Measurements from ENCODE around the gene MCM9. TPM values are rescaled to one million over a fixed set of nuclear protein-coding genes. Genes with fewer than 3 reads are reported as not detected.

MCM9 gene
- 6.8 TPM for polyA plus RNA-seq (2013, experiment 1 of 2)
- polyA plus RNA-seq (2013, experiment 2 of 2) = 7.5 TPM

- 0% methylated on average over 44 to 63 of the region's 95 CpGs for WGBS, 2 experiments (ENCODE audit: insufficient coverage in 2 of 2)
- H3K27ac ChIP-seq (ENCODE audit: low read depth, low read length, severe bottlenecking) = peak within 1 kb of the TSS; percentile 87
- H3K9me3 ChIP-seq (ENCODE audit: control insufficient read depth, low read length) = no peaks in the 10 kb centered on the region
- H3K4me1 ChIP-seq (ENCODE audit: control insufficient read depth, insufficient read depth, low read length, poor library complexity, severe bottlenecking) = peaks cover 4% of the 10 kb centered on the region
- H3K36me3 ChIP-seq (ENCODE audit: control insufficient read depth, insufficient read depth, low read length) = peaks cover 8% of the 10 kb centered on the region
- peak within 1 kb of the TSS; percentile 95 for H3K4me3 ChIP-seq (ENCODE audit: extremely low read depth, insufficient read depth, low read length, poor library complexity, severe bottlenecking)
These were observed at the start of gene MCM9 for GRCh38 chr6:118934461-118935330. TSS of gene MCM9 (minus strand) at chr6:118935159. CDS start at chr6:118931723, 3,436 bp downstream.

- H3K27ac ChIP-seq (ENCODE audit: low read depth, low read length, severe bottlenecking) = no peak overlapping the region
- H3K4me1 ChIP-seq (ENCODE audit: control insufficient read depth, insufficient read depth, low read length, poor library complexity, severe bottlenecking) = no peaks in the 10 kb centered on the region
- no peaks in the 10 kb centered on the region for H3K9me3 ChIP-seq (ENCODE audit: control insufficient read depth, low read length)
- no peak overlapping the region for H3K4me3 ChIP-seq (ENCODE audit: extremely low read depth, insufficient read depth, low read length, poor library complexity, severe bottlenecking)
- 80 to 100% methylated on average over 1 of the region's 2 CpGs for WGBS, 2 experiments (ENCODE audit: insufficient coverage in 2 of 2)
- H3K36me3 ChIP-seq (ENCODE audit: control insufficient read depth, insufficient read depth, low read length) = no peaks in the 10 kb centered on the region
These were observed 49.4 kb upstream of the MCM9 start for GRCh38 chr6:118984342-118984741.

GRCh38 chr6:118982575-118982911 is 47.6 kb upstream of the MCM9 start:
- H3K4me1 ChIP-seq (ENCODE audit: control insufficient read depth, insufficient read depth, low read length, poor library complexity, severe bottlenecking) = no peaks in the 10 kb centered on the region
- no peaks in the 10 kb centered on the region for H3K9me3 ChIP-seq (ENCODE audit: control insufficient read depth, low read length)
- H3K36me3 ChIP-seq (ENCODE audit: control insufficient read depth, insufficient read depth, low read length) = no peaks in the 10 kb centered on the region
- H3K4me3 ChIP-seq (ENCODE audit: extremely low read depth, insufficient read depth, low read length, poor library complexity, severe bottlenecking) = no peak overlapping the region
- no CpG with 5 or more reads among the region's 3 CpGs for WGBS, 2 experiments (ENCODE audit: insufficient coverage in 2 of 2)
- H3K27ac ChIP-seq (ENCODE audit: low read depth, low read length, severe bottlenecking) = no peak overlapping the region

GRCh38 chr6:118981884-118982574 is 47.1 kb upstream of the MCM9 start:
- WGBS, 2 experiments (ENCODE audit: insufficient coverage in 2 of 2) = 90 to 92% methylated on average over 2 of the region's 6 CpGs
- Histone ChIP-seq H3K36me3 (ENCODE audit: control insufficient read depth, insufficient read depth, low read length) (no peaks in the 10 kb centered on the region), H3K9me3 (ENCODE audit: control insufficient read depth, low read length) (no peaks in the 10 kb centered on the region), H3K27ac (ENCODE audit: low read depth, low read length, severe bottlenecking) (no peak overlapping the region), H3K4me1 (ENCODE audit: control insufficient read depth, insufficient read depth, low read length, poor library complexity, severe bottlenecking) (no peaks in the 10 kb centered on the region), H3K4me3 (ENCODE audit: extremely low read depth, insufficient read depth, low read length, poor library complexity, severe bottlenecking) (no peak overlapping the region)

- no peak overlapping the region for H3K27ac ChIP-seq (ENCODE audit: low read depth, low read length, severe bottlenecking)
- WGBS, 2 experiments (ENCODE audit: insufficient coverage in 2 of 2) = 89% methylated on average over 3 of the region's 5 CpGs; no CpG with 5 or more reads in 1 of the 2 experiments
- no peaks in the 10 kb centered on the region for H3K4me1 ChIP-seq (ENCODE audit: control insufficient read depth, insufficient read depth, low read length, poor library complexity, severe bottlenecking)
- no peaks in the 10 kb centered on the region for H3K9me3 ChIP-seq (ENCODE audit: control insufficient read depth, low read length)
- H3K4me3 ChIP-seq (ENCODE audit: extremely low read depth, insufficient read depth, low read length, poor library complexity, severe bottlenecking) = no peak overlapping the region
- no peaks in the 10 kb centered on the region for H3K36me3 ChIP-seq (ENCODE audit: control insufficient read depth, insufficient read depth, low read length)
These were observed 45.1 kb upstream of the MCM9 start for GRCh38 chr6:118980063-118980462.

GRCh38 chr6:118974790-118975189 is 39.8 kb upstream of the MCM9 start:
- WGBS, 2 experiments (ENCODE audit: insufficient coverage in 2 of 2) = 100% methylated on average over 1 of the region's 1 CpG; no CpG with 5 or more reads in 1 of the 2 experiments
- no peaks in the 10 kb centered on the region for H3K9me3 ChIP-seq (ENCODE audit: control insufficient read depth, low read length)
- no peak overlapping the region for H3K4me3 ChIP-seq (ENCODE audit: extremely low read depth, insufficient read depth, low read length, poor library complexity, severe bottlenecking)
- H3K4me1 ChIP-seq (ENCODE audit: control insufficient read depth, insufficient read depth, low read length, poor library complexity, severe bottlenecking) = no peaks in the 10 kb centered on the region
- no peaks in the 10 kb centered on the region for H3K36me3 ChIP-seq (ENCODE audit: control insufficient read depth, insufficient read depth, low read length)
- H3K27ac ChIP-seq (ENCODE audit: low read depth, low read length, severe bottlenecking) = no peak overlapping the region

- Histone ChIP-seq H3K4me3 (ENCODE audit: extremely low read depth, insufficient read depth, low read length, poor library complexity, severe bottlenecking) (no peak overlapping the region), H3K9me3 (ENCODE audit: control insufficient read depth, low read length) (no peaks in the 10 kb centered on the region), H3K4me1 (ENCODE audit: control insufficient read depth, insufficient read depth, low read length, poor library complexity, severe bottlenecking) (no peaks in the 10 kb centered on the region), H3K27ac (ENCODE audit: low read depth, low read length, severe bottlenecking) (no peak overlapping the region), H3K36me3 (ENCODE audit: control insufficient read depth, insufficient read depth, low read length) (no peaks in the 10 kb centered on the region)
- 89 to 100% methylated on average over 1 of the region's 1 CpG for WGBS, 2 experiments (ENCODE audit: insufficient coverage in 2 of 2)
These were observed 36.7 kb upstream of the MCM9 start for GRCh38 chr6:118971682-118972081.

- no peaks in the 10 kb centered on the region for H3K4me1 ChIP-seq (ENCODE audit: control insufficient read depth, insufficient read depth, low read length, poor library complexity, severe bottlenecking)
- H3K4me3 ChIP-seq (ENCODE audit: extremely low read depth, insufficient read depth, low read length, poor library complexity, severe bottlenecking) = no peak overlapping the region
- no peaks in the 10 kb centered on the region for H3K36me3 ChIP-seq (ENCODE audit: control insufficient read depth, insufficient read depth, low read length)
- WGBS, 2 experiments (ENCODE audit: insufficient coverage in 2 of 2) = 100% methylated on average over 1 of the region's 3 CpGs; no CpG with 5 or more reads in 1 of the 2 experiments
- no peak overlapping the region for H3K27ac ChIP-seq (ENCODE audit: low read depth, low read length, severe bottlenecking)
- H3K9me3 ChIP-seq (ENCODE audit: control insufficient read depth, low read length) = no peaks in the 10 kb centered on the region
These were observed 35.9 kb upstream of the MCM9 start for GRCh38 chr6:118970866-118971265.

- WGBS, 2 experiments (ENCODE audit: insufficient coverage in 2 of 2) = no CpG with 5 or more reads among the region's 2 CpGs
- H3K9me3 ChIP-seq (ENCODE audit: control insufficient read depth, low read length) = no peaks in the 10 kb centered on the region
- no peak overlapping the region for H3K27ac ChIP-seq (ENCODE audit: low read depth, low read length, severe bottlenecking)
- no peaks in the 10 kb centered on the region for H3K4me1 ChIP-seq (ENCODE audit: control insufficient read depth, insufficient read depth, low read length, poor library complexity, severe bottlenecking)
- H3K36me3 ChIP-seq (ENCODE audit: control insufficient read depth, insufficient read depth, low read length) = no peaks in the 10 kb centered on the region
- no peak overlapping the region for H3K4me3 ChIP-seq (ENCODE audit: extremely low read depth, insufficient read depth, low read length, poor library complexity, severe bottlenecking)
These were observed 33.5 kb upstream of the MCM9 start for GRCh38 chr6:118968416-118968815.

GRCh38 chr6:118967239-118967638 is 32.3 kb upstream of the MCM9 start:
- H3K36me3 ChIP-seq (ENCODE audit: control insufficient read depth, insufficient read depth, low read length) = no peaks in the 10 kb centered on the region
- no peaks in the 10 kb centered on the region for H3K9me3 ChIP-seq (ENCODE audit: control insufficient read depth, low read length)
- no peak overlapping the region for H3K27ac ChIP-seq (ENCODE audit: low read depth, low read length, severe bottlenecking)
- WGBS, 2 experiments (ENCODE audit: insufficient coverage in 2 of 2) = 88 to 100% methylated on average over 1 of the region's 2 CpGs
- H3K4me1 ChIP-seq (ENCODE audit: control insufficient read depth, insufficient read depth, low read length, poor library complexity, severe bottlenecking) = peaks cover under 1% of the 10 kb centered on the region
- H3K4me3 ChIP-seq (ENCODE audit: extremely low read depth, insufficient read depth, low read length, poor library complexity, severe bottlenecking) = no peak overlapping the region
